Suprapubic skin (tissue), 4 donors: ENCODE measurements around the gene METTL13. TPM values are rescaled to one million over a fixed set of nuclear protein-coding genes. Genes with fewer than 3 reads are reported as not detected.

Experiments
- DNase-seq, 2 donors: peaks; one replicate each; pipeline ENCODE4 v3.0.0-alpha.2; 2019; ENCODE audit warnings: low spot score in 2 of 2
- H3K27ac ChIP-seq: fragments of 200-600 bp; sonication (generic); one replicate; pipeline ENCODE4 v1.5.1; 2019
- H3K27me3 ChIP-seq: fragments of 200-600 bp; sonication (generic); one replicate; pipeline ENCODE4 v1.5.1; 2019
- H3K36me3 ChIP-seq: fragments of 200-600 bp; sonication (generic); one replicate; pipeline ENCODE4 v1.5.1; 2019
- H3K4me1 ChIP-seq: fragments of 200-600 bp; sonication (generic); one replicate; pipeline ENCODE4 v1.5.1; 2019
- H3K4me3 ChIP-seq: fragments of 200-600 bp; sonication (generic); one replicate; pipeline ENCODE4 v1.5.1; 2019; ENCODE audit warnings: mild to moderate bottlenecking
- H3K9me3 ChIP-seq: fragments of 200-600 bp; sonication (generic); one replicate; pipeline ENCODE4 v1.5.1; 2019
- CTCF ChIP-seq, 2 donors: fragments of 200-600 bp in 1 of 2; fragments of 450-650 bp in 1 of 2; sonication (generic) in 1 of 2; IDR thresholded peaks; one replicate each; pipeline ENCODE4 v1.5.1; 2016 to 2019; ENCODE audit warnings: antibody characterized with exemption in 2 of 2, mild to moderate bottlenecking in 1 of 2, moderate library complexity in 1 of 2
- EP300 ChIP-seq: sonication (generic); formaldehyde crosslinking; IDR thresholded peaks from one replicate; pipeline ENCODE4 v1.6.1; 2017; ENCODE audit warnings: antibody characterized with exemption
- POLR2A ChIP-seq, 2 donors: fragments of 450-650 bp; IDR thresholded peaks; one replicate each; pipeline ENCODE4 v1.6.1; 2017; ENCODE audit warnings: antibody characterized with exemption in 2 of 2, mild to moderate bottlenecking in 2 of 2, moderate library complexity in 2 of 2
- POLR2AphosphoS5 ChIP-seq, 3 donors: sonication (generic); formaldehyde crosslinking; IDR thresholded peaks; one replicate each; pipeline ENCODE4 v1.6.1; 2017; ENCODE audit warnings: antibody characterized with exemption in 3 of 3
- WGBS: methylation state at CpG from one replicate; pipeline ENCODE4 v1.1.5; 2018; 5-methylcytosine and 5-hydroxymethylcytosine counted together
- total RNA-seq, 4 donors: library from RNA; depleted of rRNA; stranded (reverse); fragments of >200 nt; gene quantifications; one replicate each; pipeline ENCODE4 v1.1.0, GENCODE V29; 2016

METTL13 gene
- total RNA-seq, 4 donors from 2014 or later: 20.2 to 29.4 (median 23.4) TPM

- Histone ChIP-seq H3K4me3 (no peak overlapping the region), H3K27me3 (no peaks in the 10 kb centered on the region), H3K27ac (no peak overlapping the region), H3K4me1 (peaks cover 43% of the 10 kb centered on the region), H3K9me3 (no peaks in the 10 kb centered on the region), H3K36me3 (peaks cover 57% of the 10 kb centered on the region)
- TF ChIP-seq CTCF (IDR thresholded peaks at IDR 0.05) (no peak), POLR2A (IDR thresholded peaks at IDR 0.05) (no peak), POLR2AphosphoS5 (IDR thresholded peaks at IDR 0.05) (no peak), EP300 (no peak)
- no peak for DNase-seq
Measured at GRCh38 chr1:171784784-171785183, 3.3 kb downstream of the METTL13 start.

- Histone ChIP-seq H3K27me3 (no peaks in the 10 kb centered on the region), H3K4me1 (peaks cover 40% of the 10 kb centered on the region), H3K36me3 (peaks cover 67% of the 10 kb centered on the region), H3K9me3 (no peaks in the 10 kb centered on the region), H3K27ac (no peak overlapping the region), H3K4me3 (no peak overlapping the region)
- 67% methylated on average over 6 of the region's 9 CpGs for WGBS
- no peak for TF ChIP-seq POLR2AphosphoS5 (IDR thresholded peaks at IDR 0.05)
- TF ChIP-seq CTCF (IDR thresholded peaks at IDR 0.05): no peak
- no peak for TF ChIP-seq POLR2A (IDR thresholded peaks at IDR 0.05)
- TF ChIP-seq EP300: no peak
- no peak for DNase-seq
Measured at GRCh38 chr1:171785766-171786165, 4.3 kb downstream of the METTL13 start.

- Histone ChIP-seq H3K27ac (no peak overlapping the region), H3K36me3 (peaks cover 75% of the 10 kb centered on the region), H3K4me3 (no peak overlapping the region), H3K9me3 (no peaks in the 10 kb centered on the region), H3K4me1 (peaks cover 38% of the 10 kb centered on the region), H3K27me3 (no peaks in the 10 kb centered on the region)
- WGBS: 98% methylated on average over 2 of the region's 2 CpGs
- no peak for DNase-seq
- no peak for TF ChIP-seq EP300
- no peak for TF ChIP-seq POLR2AphosphoS5 (IDR thresholded peaks at IDR 0.05)
- no peak for TF ChIP-seq POLR2A (IDR thresholded peaks at IDR 0.05)
- TF ChIP-seq CTCF (IDR thresholded peaks at IDR 0.05): no peak
Measured at GRCh38 chr1:171786534-171786933, 5.1 kb downstream of the METTL13 start.

- H3K9me3 ChIP-seq: no peaks in the 10 kb centered on the region
- peaks cover 29% of the 10 kb centered on the region for H3K4me1 ChIP-seq
- H3K36me3 ChIP-seq: peaks cover 88% of the 10 kb centered on the region
- H3K27me3 ChIP-seq: no peaks in the 10 kb centered on the region
- 94% methylated on average over 15 of the region's 15 CpGs for WGBS
- no peak for DNase-seq
- TF ChIP-seq CTCF (IDR thresholded peaks at IDR 0.05) (no peak), POLR2AphosphoS5 (IDR thresholded peaks at IDR 0.05) (no peak), POLR2A (IDR thresholded peaks at IDR 0.05) (no peak), EP300 (no peak)
- H3K27ac ChIP-seq: peak overlapping the region; percentile 8
- no peak overlapping the region for H3K4me3 ChIP-seq
Measured at GRCh38 chr1:171787686-171788480, 6.4 kb downstream of the METTL13 start.

GRCh38 chr1:171788696-171789095 is 7.2 kb downstream of the METTL13 start:
- H3K4me1 ChIP-seq: peaks cover 21% of the 10 kb centered on the region
- WGBS: 81% methylated on average over 5 of the region's 5 CpGs
- H3K9me3 ChIP-seq: no peaks in the 10 kb centered on the region
- peaks cover 94% of the 10 kb centered on the region for H3K36me3 ChIP-seq
- no peak overlapping the region for H3K4me3 ChIP-seq
- H3K27me3 ChIP-seq: no peaks in the 10 kb centered on the region
- peak overlapping the region; percentile 8 for H3K27ac ChIP-seq
- TF ChIP-seq POLR2AphosphoS5 (IDR thresholded peaks at IDR 0.05) (no peak), POLR2A (IDR thresholded peaks at IDR 0.05) (no peak), EP300 (no peak), CTCF (IDR thresholded peaks at IDR 0.05) (no peak)
- no peak for DNase-seq
